NCI-H1694 treated with DMSO at 0.1 percent for 48 hours (cell line): ENCODE data around the gene PSMA6.
"Not testable (repeated sequence)": the region's sequence is repeated elsewhere in the genome, so short reads cannot be mapped to it uniquely, and the experiment has no call there.

ENCODE experiments used
- DNase-seq: peaks from one replicate; lab custom pipeline; 2025; lab: John Stamatoyannopoulos, UW

PSMA6 gene

DNA sequence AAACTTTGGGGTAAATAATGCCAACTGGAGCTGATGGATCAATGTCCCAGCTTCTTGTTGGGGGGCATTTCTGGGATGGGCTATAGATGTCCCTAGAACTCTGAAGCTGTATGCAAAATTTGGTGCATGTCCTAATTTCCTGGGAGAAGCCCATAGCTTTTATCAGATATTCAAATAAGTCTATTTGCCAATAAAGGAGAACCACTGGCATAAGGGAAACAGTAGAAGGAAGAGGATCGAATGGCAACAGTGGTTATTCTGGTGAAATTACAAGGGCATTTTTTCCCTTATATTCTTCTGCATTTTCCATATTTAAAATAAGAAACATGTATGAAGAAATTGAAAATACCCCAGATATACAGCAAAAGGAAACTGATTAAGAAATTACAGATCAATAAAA, 34.2 kb downstream of the PSMA6 start:
- DNase-seq, result no peak

DNA sequence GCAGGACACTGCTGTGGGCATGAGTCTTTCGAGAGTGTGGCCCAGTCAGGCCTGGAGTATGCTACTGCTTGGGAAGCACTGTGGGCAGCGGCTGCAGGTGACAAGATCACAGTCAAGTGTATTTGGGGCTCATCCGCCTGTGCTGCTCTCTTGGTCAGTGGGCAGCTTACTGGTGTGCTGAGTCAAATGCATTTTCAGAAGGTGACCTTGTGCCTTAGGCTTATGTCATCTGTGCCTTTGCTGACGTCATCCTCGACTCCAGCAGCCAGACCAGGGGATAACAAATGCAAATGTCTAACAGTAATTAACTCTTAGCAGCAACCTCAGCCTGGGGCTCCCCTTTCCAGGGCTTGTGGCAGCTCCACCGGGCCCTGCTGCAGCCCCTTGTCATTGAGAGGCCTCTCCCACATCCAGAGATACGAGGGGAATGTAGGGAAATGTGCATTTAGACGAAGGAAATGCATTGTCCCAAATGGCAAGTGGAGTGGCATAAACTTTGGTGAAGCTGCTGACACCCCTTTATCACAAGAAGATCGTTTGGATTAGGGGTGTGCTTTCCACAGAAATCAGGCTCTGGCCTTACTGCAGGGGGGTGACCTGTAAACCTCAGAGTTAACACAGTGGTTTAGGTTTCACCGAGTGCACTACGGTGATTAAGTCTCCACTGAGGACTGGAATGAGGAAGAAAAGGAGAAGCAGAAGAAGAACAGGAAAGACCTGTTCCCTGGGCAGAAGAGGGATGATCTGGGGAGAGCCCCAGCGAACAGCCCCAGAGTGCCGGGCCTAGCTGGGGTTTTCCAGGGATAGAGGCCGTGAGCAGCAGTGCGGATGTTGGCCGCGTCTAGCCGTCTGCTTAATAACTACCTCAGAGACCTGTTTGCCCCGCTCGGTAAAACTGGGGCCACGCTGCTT, 39.7 kb downstream of the PSMA6 start:
- DNase-seq, result no peak

DNA sequence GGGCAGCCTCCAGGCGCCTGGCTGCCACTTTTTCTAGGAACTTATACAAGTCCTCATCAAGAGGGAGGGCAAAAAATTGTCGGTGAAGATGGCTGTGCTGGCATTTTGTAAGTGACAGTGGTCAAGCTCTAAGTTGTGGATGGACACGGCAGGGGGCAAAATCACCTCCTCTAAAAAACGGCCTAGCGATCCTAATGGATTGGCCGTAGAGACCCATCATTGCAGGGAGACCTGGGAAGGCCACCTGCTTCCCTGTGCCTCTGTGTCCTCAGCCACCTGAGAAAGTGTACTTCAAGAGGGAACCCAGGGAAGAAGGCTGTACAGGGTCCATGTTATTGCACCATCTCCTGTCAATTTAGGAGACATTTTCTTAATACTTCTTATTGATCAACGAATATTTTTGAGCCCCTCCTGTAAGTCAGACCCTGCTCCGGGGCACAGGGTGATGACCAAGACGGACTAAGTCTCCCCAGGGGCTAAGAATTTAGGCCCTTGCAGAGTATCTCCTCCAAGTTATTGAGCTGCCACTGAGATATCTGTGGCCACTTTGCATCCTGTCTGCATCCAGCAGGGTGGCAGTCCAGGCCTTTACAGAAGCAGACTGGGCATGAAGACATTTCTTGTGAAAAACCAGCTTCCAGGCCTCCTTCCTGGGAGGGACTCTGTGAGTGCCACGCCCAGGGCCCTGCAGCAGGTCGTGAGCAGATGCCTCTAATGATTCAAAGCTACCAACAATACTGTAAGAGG, 40.5 kb downstream of the PSMA6 start:
- no peak for DNase-seq

DNA sequence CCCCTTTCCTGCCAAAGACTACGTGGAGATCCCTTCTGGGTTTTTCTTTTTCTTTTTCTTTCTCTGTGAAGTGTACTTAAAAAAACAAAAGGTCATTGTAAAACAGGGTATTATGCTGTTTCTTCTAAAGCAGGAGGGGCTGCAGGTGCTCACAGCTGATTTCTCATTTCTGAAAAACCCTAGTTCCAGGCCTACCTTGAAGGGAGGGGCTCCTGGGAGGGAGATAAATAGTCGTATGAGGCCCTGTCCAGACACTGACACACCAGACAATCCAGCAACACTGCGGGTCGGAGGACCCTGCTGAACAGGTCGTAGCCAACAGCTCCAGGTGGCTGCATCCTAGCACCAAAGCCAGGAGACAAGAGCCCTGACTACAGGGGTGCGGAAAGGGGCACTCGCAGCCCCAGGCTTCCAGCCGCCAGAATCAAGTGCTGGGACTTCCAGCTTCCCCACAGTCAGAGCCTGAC, 41.1 kb downstream of the PSMA6 start:
- DNase-seq, result no peak

DNA sequence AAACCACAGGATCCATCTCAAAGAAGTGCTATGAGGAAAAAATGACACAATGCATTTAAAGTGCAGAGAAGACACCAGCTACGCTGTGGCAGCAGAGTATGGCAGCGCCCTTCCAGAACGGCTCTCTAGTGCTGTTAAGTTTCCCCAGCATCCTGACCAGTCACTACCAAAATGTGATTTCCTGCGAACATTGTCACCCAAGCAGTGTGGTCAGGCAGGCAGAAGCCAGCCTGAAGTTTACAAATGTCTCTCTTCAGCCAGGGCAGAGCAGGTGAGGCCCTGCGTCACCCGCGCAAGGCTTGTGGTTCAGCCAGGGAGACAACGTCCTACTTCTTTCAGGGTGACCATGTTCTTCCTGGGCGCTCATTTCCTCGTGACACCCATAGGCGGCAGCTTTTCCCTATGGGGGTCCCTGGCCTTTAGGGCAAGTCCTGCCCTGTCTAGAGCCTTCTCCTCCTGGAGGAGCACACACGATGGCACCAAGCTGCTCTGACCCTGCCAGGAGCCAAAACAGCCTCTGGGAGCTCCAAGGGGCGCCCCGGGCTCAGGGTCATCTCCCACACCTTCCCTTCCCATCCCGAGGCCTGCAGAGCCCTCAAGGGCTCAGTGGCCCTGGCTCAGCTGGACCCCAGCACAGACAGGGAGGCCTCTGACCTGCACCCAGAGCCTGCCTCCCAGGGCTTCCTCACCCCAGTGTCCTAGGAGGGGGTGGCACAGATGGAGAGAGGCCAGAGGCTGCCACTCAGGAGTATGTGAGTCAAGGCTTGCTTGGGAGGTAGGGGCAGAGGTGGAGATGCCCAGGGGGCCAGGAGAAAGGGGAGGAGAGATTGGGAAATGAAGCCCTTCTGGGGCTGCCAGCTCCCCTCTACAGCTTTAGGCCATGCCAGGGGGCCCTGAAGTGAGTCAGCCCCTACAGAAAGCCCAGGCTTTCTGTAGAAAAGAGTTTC, 41.9 kb downstream of the PSMA6 start:
- DNase-seq, result no peak

DNA sequence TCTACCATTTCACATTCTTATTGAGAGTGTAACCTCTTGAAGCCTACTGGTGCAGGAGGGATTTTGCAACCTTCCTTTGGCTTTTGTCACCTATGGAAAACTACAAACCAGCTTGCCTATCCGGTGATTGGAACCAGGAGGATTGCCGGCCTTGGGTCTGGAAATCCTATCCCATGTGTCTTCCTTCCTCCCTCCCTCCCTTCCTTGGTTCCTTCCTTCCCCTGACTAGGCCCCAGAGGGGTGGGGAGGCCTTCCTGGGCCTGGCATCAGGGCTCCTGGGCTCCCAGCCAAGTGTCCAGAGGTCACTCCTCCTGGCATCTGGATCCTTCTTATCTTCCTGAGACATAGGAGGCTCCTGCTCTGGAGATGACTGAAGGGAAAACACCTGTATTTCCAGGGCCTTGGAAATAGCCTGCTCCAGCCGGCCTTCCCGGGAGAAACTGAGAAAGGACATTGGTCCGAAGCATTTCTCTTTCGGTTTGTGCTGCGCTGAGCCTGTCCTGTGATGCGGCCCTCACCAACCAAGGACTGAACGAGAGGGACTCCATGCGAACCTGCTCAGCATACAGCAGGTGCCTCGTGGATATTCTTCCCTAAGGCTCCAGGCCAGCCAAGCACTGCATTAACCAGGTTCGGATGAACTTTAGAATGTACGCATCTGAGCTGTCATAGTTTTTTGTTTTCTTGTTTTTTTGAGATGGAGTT, 43.4 kb downstream of the PSMA6 start:
- no peak for DNase-seq

DNA sequence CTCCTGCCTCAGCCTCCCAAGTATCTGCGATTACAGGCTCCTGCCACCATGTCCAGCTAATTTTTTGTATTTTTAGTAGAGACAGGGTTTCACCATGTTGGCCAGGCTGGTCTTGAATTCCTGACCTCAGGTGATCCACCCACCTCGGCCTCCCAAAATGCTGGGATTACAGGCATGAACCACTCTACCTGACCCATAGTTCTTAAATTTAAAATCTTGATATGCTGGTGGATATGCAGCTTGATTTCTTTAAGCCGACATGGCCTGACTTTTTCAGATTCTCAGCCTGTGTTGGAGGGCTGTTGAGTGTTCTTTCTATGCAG, 44.0 kb downstream of the PSMA6 start:
- DNase-seq, result not testable (repeated sequence)

DNA sequence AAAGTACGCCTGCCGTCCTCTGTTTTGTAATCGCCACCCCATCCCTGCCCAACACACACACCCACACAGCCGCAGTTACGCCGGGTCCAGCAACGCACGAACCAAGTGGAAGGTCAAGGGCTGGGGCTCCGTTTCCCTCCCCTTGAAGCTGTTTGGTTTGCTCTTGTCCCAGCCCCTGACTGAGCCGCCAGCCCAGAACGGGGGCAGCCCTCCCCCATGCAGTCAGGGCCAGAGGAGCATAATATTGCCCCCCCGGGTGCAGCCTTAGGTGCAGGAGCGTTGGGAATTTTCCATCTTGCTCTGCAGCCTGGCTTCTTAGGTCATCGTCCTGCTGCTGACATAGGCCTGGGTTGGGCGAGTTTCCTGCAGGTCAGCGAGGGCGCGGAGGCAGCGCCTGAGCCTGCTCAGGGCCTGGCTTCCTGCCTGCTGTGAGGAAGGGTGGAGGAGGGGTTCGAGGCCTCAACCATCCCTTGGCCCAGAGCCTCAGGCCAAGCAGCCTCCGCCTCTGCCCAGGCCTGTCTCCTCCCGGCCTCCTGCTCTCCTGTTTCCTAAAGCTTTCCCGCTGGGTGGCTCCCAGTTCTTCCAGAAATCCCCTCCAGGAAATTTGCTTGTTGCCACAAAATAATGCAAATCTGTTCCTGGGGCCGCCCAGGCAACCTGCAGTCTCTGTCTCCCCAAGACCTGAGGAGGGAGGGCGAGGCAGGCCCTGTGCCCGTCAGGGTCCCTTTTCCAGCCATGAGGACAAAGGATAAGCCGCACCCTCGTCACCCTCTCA, 44.5 kb downstream of the PSMA6 start:
- DNase-seq, result no peak

DNA sequence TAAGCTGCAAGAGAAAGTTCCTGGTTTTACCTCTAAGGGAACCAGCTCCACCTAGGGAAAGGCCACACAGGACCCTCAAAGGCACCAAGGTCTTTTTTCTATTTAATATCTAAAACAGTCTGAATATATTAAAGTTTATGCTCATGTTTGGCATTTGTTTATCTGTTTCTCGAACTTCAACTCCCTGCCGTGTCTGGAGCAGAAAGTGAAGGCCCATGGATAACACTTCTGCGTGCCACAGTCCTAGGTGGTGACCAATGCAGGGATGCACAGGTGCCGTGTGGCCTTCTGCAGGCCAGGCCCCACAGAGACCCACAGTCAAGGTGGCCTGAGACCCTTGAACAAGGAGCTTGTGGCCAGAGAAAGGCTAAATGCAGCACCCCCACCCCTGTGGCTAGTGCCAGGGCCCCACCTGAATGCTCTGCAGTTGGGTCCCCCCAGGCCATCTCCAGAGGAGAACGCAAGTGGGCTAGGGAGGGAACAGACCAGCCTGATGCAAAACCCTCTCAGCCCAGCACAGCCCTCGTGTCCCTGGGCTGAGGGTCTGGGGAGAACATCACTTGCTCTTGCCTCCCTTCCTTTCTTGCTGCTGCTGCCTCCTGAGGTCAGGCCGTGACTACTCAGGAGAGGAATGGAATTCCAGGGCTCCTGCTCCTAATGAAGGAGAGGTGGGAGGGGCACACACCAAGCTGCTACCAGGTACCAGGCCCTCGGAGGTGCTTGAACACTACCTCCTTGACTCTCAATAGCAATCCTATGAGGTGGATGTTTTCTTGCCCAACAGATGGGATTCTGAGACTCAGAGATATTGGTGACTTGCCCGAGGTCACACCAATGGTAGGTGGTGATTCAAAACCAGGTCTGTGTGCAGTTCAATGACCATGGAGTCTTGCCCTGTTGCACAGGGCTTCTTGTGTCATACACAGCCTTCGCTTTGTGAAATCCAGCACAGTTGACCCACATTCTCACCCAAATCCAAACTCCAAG, 45.4 kb downstream of the PSMA6 start:
- no peak for DNase-seq

DNA sequence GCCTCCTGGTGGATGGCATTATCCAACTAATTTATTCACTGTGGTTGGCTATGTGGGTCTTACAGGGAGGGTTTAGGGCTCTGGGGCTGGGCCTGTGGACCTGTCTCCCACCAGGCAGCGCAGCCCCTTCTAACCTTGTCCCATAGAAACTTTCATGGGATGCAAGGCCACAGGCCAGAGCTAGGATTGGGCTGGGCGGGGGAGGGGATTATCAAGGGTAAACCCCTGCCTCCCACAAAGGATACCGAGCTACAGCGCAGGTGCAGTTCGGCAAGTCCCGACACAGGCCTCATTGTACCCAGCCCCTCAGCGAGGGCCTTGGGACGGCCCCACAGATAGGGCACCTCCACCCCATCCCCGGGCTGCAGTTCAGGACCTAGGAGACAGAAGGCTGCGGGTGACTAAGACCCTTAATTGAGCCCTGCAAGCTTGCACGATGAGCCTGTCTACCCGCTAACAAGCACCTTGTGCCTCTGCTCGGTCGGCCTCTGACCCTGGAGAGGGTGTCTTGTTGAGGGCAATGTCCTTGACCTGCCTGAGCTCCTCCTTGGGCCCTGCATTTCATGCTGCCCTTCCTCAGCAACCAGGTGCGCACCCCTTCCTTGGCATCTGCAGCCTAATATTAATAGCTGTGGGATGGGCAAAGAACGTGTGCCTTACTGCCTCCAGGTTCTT, 46.7 kb downstream of the PSMA6 start:
- no peak for DNase-seq

DNA sequence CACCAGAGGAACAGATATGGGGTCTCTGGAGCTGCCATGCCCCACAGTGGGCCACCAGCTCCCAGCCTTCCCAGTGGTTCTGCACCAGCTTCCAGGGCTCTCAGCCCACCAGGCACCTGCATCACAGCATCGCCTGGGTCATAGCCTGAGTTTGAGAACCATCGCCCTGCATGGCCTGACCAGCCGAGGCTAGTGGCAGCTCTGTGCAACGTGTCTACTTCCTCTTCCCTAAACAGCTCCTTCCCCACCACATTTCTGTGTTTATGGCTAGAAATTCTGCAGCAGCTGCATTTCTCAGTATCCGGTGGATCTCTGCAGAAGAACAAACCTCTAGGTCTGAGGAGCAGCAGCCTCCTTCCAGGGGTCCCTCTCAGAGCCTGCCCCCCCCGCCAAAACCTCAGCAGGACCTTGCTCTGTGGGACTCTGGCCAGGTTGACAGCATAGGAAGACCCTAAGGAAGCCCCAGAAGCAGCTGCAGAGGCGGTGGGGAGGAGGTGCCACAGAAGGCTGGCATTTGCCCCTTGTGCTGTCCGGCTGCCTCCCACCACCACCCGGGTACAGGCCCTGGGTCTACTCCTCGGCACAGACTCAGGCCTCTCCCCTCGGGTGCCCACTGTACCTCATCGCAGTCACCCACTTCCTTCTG, 47.7 kb downstream of the PSMA6 start:
- DNase-seq, result no peak

DNA sequence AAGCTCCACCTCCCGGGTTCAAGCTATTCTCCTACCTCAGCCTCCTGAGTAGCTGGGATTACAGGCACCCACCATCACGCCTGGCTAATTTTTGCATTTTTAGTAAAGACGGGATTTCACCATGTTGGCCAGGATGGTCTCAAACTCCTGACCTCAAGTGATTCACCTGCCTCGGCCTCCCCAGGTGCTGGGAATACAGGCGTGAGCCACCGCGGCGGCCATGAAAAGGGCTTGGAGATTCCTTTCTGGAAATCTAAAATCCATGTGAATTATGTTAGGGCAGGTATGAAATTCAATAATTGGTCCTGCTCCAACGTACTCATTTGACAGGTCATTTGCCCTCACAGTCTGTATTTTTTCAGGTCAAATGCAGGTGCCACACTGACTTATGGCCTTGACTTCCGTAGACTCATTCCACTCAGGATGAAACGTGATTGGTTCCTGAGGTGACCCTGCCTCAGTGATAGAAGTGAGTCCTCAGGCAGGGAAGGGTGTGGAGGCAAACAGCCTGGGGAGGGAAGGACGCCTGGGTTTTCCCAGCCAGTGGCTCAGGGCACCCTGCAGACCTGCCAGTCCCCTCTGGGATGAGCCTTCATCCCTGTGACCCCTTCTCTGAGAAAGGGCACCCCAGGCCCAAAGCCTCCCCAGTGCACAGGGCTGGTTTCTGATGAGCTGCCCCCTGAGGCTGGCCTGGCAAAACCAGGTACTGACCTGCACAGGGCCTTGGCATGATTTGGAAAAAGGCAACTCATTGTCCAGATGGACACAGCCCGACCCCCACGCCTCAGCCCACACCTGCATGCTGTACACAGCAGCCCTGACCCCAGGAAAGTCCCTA, 48.7 kb downstream of the PSMA6 start:
- no peak for DNase-seq

DNA sequence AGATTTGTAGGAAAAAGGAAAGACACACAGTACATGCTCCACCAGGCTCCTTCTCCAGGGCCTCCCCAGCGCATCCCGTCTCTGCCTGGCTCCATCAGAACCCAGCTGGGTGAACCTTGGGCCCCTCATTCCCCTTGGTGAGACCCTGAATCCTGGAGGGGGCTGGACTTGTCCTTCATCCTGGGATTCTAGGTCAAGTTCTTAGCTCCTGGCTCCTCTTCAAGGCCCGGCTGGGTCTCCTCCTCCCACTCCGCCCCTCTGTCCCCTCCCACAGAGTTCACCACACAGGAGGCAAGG, 49.2 kb downstream of the PSMA6 start:
- DNase-seq, result no peak

DNA sequence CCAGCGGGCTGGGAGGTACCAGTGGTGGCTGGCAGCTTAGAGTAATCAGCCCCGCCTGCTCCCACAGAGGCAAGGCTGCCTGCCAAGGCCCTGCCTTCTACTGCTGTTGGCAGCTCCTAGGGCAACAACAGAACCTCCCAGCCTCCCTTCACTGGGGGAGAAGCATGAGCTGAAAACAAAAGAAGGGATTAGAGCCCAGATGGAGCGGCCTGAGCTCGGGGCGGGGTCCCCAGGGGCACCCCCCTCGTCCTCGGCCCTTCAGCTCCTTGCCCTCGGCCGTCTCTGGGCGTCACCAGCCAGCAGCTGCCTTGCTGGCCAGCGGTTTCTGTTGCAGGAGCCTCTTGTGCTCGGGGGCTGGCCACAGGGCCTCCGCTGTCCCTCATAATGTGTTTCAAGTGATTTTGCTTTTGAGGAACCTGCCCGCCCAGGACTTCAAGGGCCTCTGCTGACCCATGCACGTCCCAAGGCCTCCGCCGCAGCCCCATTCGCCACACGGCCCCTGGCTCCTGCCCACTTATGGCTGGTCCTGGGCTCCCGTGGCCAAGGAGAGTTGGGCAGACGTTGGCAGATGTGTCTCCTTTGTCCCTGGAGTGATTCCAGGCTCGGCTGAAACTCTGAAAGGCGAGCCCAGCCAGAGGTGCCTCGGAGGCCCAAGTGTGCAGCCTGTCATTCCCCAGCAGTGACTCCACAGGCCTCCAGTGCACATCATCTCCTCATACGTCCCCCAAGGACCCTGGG, 49.7 kb downstream of the PSMA6 start:
- DNase-seq, result peak; percentile 97

DNA sequence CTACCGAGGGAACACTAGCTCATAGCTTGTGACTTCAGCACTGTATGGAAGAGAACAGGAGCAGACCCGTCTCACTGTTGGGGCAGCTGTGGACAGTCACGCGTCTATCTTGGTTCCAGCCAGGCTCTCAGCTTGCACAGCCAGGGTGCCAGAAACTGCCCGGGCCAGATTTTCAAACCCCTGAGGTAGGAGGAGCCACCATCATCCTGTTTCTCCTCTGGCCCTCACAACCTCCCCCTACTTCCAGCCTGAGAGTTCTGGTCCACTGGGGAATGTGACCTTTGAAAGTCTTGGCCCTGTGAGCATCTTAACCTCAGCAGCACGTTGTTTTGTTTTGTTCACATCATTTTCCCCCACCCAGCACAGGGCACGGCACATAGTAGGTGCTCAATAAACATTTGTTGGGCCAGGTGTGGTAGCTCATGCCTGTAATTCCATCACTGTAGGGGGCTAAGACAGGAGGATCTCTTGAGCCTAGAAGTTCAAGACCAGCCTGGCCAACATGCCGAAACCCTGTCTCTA, 50.4 kb downstream of the PSMA6 start:
- DNase-seq, result no peak

DNA sequence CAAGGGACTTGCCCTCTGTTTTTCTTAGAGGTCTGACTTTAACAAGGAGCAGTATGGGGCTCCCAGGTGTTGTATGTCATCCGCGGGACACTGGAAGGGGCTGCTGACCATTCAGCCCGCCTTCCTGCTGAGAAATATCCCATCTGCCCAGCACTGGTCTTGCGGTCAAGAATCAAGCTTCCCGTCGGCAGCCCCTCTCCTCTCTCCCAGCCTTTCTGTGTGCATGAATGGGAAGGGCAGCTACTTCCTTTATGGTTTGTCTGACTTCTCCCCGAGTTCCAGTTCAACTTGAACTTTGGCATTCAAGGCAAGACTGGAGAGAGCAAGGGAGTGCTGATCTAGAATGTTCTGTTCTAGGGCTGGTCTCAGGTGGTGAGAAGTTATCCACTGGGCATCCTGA, 51.5 kb downstream of the PSMA6 start:
- DNase-seq, result no peak
